H9 (cell line): ENCODE data around the gene PACC1. TPM values are rescaled to one million over a fixed set of nuclear protein-coding genes. Genes with fewer than 3 reads are reported as not detected.

Source experiments
- DNase-seq: peaks from one replicate; pipeline ENCODE4 v3.0.0-alpha.2; 2017
- H2AFZ ChIP-seq: one replicate; pipeline ENCODE4 v1.6.1; 2013; ENCODE audit warnings: mild to moderate bottlenecking, low read length, control low read depth, moderate library complexity
- H2AK5ac ChIP-seq: 2 replicates; pipeline ENCODE4 v1.6.1; 2013; ENCODE audit warnings: low read length, control low read depth, mixed read lengths; ENCODE audit not compliant: insufficient read length
- H2BK120ac ChIP-seq: one replicate; pipeline ENCODE4 v1.6.1; 2013; ENCODE audit warnings: low read depth, mild to moderate bottlenecking, low read length, control low read depth, inconsistent platforms; ENCODE audit not compliant: poor library complexity, severe bottlenecking
- H2BK12ac ChIP-seq: 2 replicates; pipeline ENCODE4 v1.6.1; 2013; ENCODE audit warnings: low read length, control low read depth, mixed read lengths, low read depth; ENCODE audit not compliant: insufficient read length
- H2BK15ac ChIP-seq: 2 replicates; pipeline ENCODE4 v1.6.1; 2013; ENCODE audit warnings: low read depth, low read length, control low read depth
- H2BK20ac ChIP-seq: one replicate; pipeline ENCODE4 v1.6.1; 2013; ENCODE audit warnings: low read depth, mild to moderate bottlenecking, low read length, control low read depth, inconsistent platforms; ENCODE audit not compliant: poor library complexity, severe bottlenecking
- H2BK5ac ChIP-seq: 2 replicates; pipeline ENCODE4 v1.6.1; 2013; ENCODE audit warnings: low read length, control low read depth, mixed read lengths; ENCODE audit not compliant: insufficient read length
- H3K14ac ChIP-seq: 2 replicates; pipeline ENCODE4 v1.6.1; 2013; ENCODE audit warnings: low read length, control low read depth; ENCODE audit not compliant: insufficient read depth
- H3K18ac ChIP-seq: 2 replicates; pipeline ENCODE4 v1.6.1; 2013; ENCODE audit warnings: low read depth, mild to moderate bottlenecking, mixed read lengths, low read length, control low read depth; ENCODE audit not compliant: insufficient read length
- H3K23ac ChIP-seq: 2 replicates; pipeline ENCODE4 v1.6.1; 2013; ENCODE audit warnings: low read length, control low read depth, mixed read lengths, low read depth; ENCODE audit not compliant: insufficient read length
- H3K23me2 ChIP-seq: 2 replicates; pipeline ENCODE4 v1.6.1; 2013; ENCODE audit warnings: low read depth, mild to moderate bottlenecking, mixed read lengths, low read length, control low read depth; ENCODE audit not compliant: insufficient read length, poor library complexity, severe bottlenecking
- H3K27ac ChIP-seq: 2 replicates; pipeline ENCODE4 v1.5.1; 2013; ENCODE audit warnings: low read length, control low read depth, mixed read lengths, low read depth; ENCODE audit not compliant: insufficient read length
- H3K27me3 ChIP-seq: 2 replicates; pipeline ENCODE4 v1.6.1; 2013; ENCODE audit warnings: low read length, control low read depth, inconsistent platforms; ENCODE audit not compliant: insufficient read depth
- H3K4ac ChIP-seq: 2 replicates; pipeline ENCODE4 v1.6.1; 2013; ENCODE audit warnings: low read depth, mild to moderate bottlenecking, control low read depth, inconsistent platforms, low read length, moderate library complexity
- H3K4me1 ChIP-seq: 2 replicates; pipeline ENCODE4 v1.6.1; 2013; ENCODE audit warnings: low read length, control low read depth, inconsistent platforms; ENCODE audit not compliant: insufficient read depth
- H3K4me2 ChIP-seq: 2 replicates; pipeline ENCODE4 v1.6.1; 2013; ENCODE audit warnings: low read length, control low read depth, mixed read lengths; ENCODE audit not compliant: insufficient read length, insufficient read depth
- H3K56ac ChIP-seq: 2 replicates; pipeline ENCODE4 v1.6.1; 2013; ENCODE audit warnings: low read depth, mild to moderate bottlenecking, mixed read lengths, low read length, control low read depth; ENCODE audit not compliant: insufficient read length
- H3K79me1 ChIP-seq: 2 replicates; pipeline ENCODE4 v1.6.1; 2013; ENCODE audit warnings: low read depth, mild to moderate bottlenecking, moderate library complexity, low read length, control low read depth, inconsistent platforms; ENCODE audit not compliant: insufficient read depth, poor library complexity, severe bottlenecking
- H3K79me2 ChIP-seq: 2 replicates; pipeline ENCODE4 v1.6.1; 2013; ENCODE audit warnings: low read length, control low read depth, inconsistent platforms; ENCODE audit not compliant: insufficient read depth
- H3K9ac ChIP-seq: 2 replicates; pipeline ENCODE4 v1.6.1; 2013; ENCODE audit warnings: low read length, control low read depth, mixed read lengths; ENCODE audit not compliant: insufficient read length; ENCODE audit errors: extremely low read depth
- H3K9me3 ChIP-seq: one replicate; pipeline ENCODE4 v1.6.1; 2013; ENCODE audit warnings: low read depth, low read length, inconsistent platforms; ENCODE audit not compliant: control insufficient read depth
- H3T11ph ChIP-seq: one replicate; pipeline ENCODE4 v1.6.1; 2013; ENCODE audit warnings: mild to moderate bottlenecking, low read length, control low read depth, inconsistent platforms
- H4K20me1 ChIP-seq: one replicate; pipeline ENCODE4 v1.6.1; 2013; ENCODE audit not compliant: control insufficient read depth, insufficient read length, insufficient read depth
- H4K5ac ChIP-seq: 2 replicates; pipeline ENCODE4 v1.6.1; 2013; ENCODE audit warnings: low read depth, mild to moderate bottlenecking, mixed read lengths, low read length, control low read depth; ENCODE audit not compliant: insufficient read length
- H4K8ac ChIP-seq: replicated peaks from 2 replicates; pipeline ENCODE4 v1.6.1; 2013; ENCODE audit warnings: low read length, control low read depth, mixed read lengths, low read depth; ENCODE audit not compliant: insufficient read length
- H4K91ac ChIP-seq: 2 replicates; pipeline ENCODE4 v1.6.1; 2013; ENCODE audit warnings: low read depth, mild to moderate bottlenecking, moderate library complexity, mixed read lengths, low read length, control low read depth; ENCODE audit not compliant: insufficient read length
- H3K27ac Mint-ChIP-seq, 3 experiments: 2 replicates in 2 of 3; 3 replicates in 1 of 3; pipeline ENCODE4 v1.8.0; 2020 to 2021; ENCODE audit warnings: mixed read lengths in 3 of 3, mild to moderate bottlenecking in 1 of 3, moderate library complexity in 1 of 3
- H3K27me3 Mint-ChIP-seq: 2 replicates; pipeline ENCODE4 v1.8.0; 2021; ENCODE audit warnings: low read depth, mild to moderate bottlenecking, moderate library complexity, mixed read lengths
- H3K36me3 Mint-ChIP-seq, 3 experiments: 2 replicates in 2 of 3; 3 replicates in 1 of 3; pipeline ENCODE4 v1.8.0; 2020 to 2021; ENCODE audit warnings: low read depth in 3 of 3, mixed read lengths in 3 of 3; ENCODE audit not compliant: insufficient read depth in 1 of 3
- H3K4me1 Mint-ChIP-seq, 2 experiments: 2 replicates each; pipeline ENCODE4 v1.8.0; 2020; ENCODE audit warnings: mixed read lengths in 2 of 2
- H3K4me3 Mint-ChIP-seq, 2 experiments: 2 replicates in 1 of 2; 3 replicates in 1 of 2; pipeline ENCODE4 v1.8.0; 2020 to 2021; ENCODE audit warnings: mild to moderate bottlenecking in 2 of 2, mixed read lengths in 2 of 2, moderate library complexity in 1 of 2
- H3K9me3 Mint-ChIP-seq, 2 experiments: 2 replicates in 1 of 2; 3 replicates in 1 of 2; pipeline ENCODE4 v1.8.0; 2020; ENCODE audit warnings: mild to moderate bottlenecking in 2 of 2, mixed read lengths in 2 of 2, moderate library complexity in 1 of 2
- CTCF ChIP-seq: fragments of 200-600 bp; sonication (generic); conservative IDR thresholded peaks from 3 replicates; pipeline ENCODE4 v1.8.0; 2021; ENCODE audit warnings: antibody characterized with exemption, mild to moderate bottlenecking
- WGBS: extraction: QIAGEN DNeasy Blood & Tissue Kit; methylation state at CpG from one replicate; pipeline ENCODE4 v1.1.7; 2013; ENCODE audit warnings: missing lambda C conversion rate, low lambda C conversion rate, mixed read lengths; ENCODE audit not compliant: insufficient read length; ENCODE audit errors: extremely low coverage; 5-methylcytosine and 5-hydroxymethylcytosine counted together
- total RNA-seq: library from RNA; stranded (reverse); gene quantifications from 2 replicates; pipeline ENCODE4 v1.2.1, GENCODE V29; 2021

The PACC1 gene
- total RNA-seq, 1 experiment from 2014 or later: 10.9 TPM

- H3T11ph ChIP-seq: no peak overlapping the region
- no peak overlapping the region for H2AK5ac ChIP-seq
- no peaks in the 10 kb centered on the region for H3K79me1 ChIP-seq
- H4K20me1 ChIP-seq: no peaks in the 10 kb centered on the region
- no peak overlapping the region for H3K4me2 ChIP-seq
- H3K4me1 Mint-ChIP-seq: no peaks in the 10 kb centered on the region
- no peaks in the 10 kb centered on the region for H3K9me3 Mint-ChIP-seq
- H3K27ac ChIP-seq: no peak overlapping the region
- H3K23ac ChIP-seq: no peak overlapping the region
- no peak overlapping the region for H3K4ac ChIP-seq
- 0 out of 7 replicates have a peak overlapping the region, but pooled peaks of 1 of the 3 experiments have one; percentile 19 for H3K27ac Mint-ChIP-seq
- peaks cover 3 to 51% (median 40%) of the 10 kb centered on the region in 3 experiments; a peak in 6 of 7 replicates for H3K36me3 Mint-ChIP-seq
- no peaks in the 10 kb centered on the region for H3K79me2 ChIP-seq
- WGBS: no CpG with 5 or more reads among the region's 7 CpGs
- H3K9me3 ChIP-seq: no peaks in the 10 kb centered on the region
- H3K4me3 Mint-ChIP-seq: no peak overlapping the region
- H4K91ac ChIP-seq: no peak overlapping the region
- no peak overlapping the region for H2BK12ac ChIP-seq
- H2BK5ac ChIP-seq: no peak overlapping the region
- H3K56ac ChIP-seq: no peak overlapping the region
- H3K18ac ChIP-seq: no peak overlapping the region
- no peak overlapping the region for H2AFZ ChIP-seq
- no peak for DNase-seq
- no peaks in the 10 kb centered on the region for H3K4me1 ChIP-seq
- H3K27me3 ChIP-seq: no peaks in the 10 kb centered on the region
- H4K8ac ChIP-seq: no peak overlapping the region
- H3K14ac ChIP-seq: no peak overlapping the region
- H3K27me3 Mint-ChIP-seq: no peaks in the 10 kb centered on the region
- H2BK20ac ChIP-seq: no peak overlapping the region
- no peak overlapping the region for H2BK15ac ChIP-seq
- H4K5ac ChIP-seq: no peak overlapping the region
- H2BK120ac ChIP-seq: no peak overlapping the region
- TF ChIP-seq CTCF: no peak
- no peaks in the 10 kb centered on the region for H3K23me2 ChIP-seq
- no peak overlapping the region for H3K9ac ChIP-seq
These were observed 49.7 kb downstream of the PACC1 start for GRCh38 chr1:212364985-212365384.
